ENCODE results near the gene L3MBTL2.

The L3MBTL2 gene

GRCh38 chr22:41273128-41273527 is 68.0 kb downstream of the L3MBTL2 start:
- no peak for DNase-seq (ENCODE audit: low read depth)

DNA sequence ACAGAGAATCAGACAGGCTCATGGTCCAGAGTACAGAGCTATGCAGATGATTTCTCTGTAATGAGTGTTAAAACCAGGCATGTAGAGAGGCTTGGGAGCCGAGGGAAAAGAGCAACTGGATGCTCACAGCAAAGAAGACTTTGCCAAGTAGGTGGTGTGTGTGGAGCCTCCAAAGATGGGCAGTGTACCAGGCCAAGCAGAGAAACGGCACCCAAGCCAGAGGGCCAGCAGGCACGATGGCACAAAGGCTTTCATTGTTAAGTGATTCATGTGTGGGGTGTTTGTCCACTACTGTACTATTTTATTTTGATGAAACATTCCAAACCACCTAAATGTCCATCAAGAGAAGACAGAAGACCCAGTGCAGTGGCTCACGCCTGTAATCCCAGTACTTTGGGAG is 69.7 kb downstream of the L3MBTL2 start:
- DNase-seq (ENCODE audit: low read depth) = no peak

DNA sequence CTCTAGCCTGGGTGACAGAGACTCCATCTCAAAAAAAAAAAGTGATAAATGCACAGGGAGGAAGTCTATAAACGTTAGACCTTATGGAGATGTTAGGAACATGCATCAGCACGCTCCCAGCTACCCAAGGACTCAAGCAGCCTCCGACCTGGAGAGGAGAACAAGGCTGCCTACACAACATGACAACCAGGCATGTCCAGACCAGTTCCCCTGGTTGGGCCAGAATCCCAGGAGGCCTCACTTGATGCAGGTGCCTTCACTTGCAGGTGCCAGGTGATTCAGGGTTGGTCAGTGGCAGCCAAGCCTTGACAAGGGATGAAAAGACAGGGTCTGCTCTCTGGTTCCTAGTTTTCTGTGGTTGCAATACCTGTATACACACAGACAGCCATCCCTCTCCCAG is 75.0 kb downstream of the L3MBTL2 start:
- no peak for DNase-seq (ENCODE audit: low read depth)

DNA sequence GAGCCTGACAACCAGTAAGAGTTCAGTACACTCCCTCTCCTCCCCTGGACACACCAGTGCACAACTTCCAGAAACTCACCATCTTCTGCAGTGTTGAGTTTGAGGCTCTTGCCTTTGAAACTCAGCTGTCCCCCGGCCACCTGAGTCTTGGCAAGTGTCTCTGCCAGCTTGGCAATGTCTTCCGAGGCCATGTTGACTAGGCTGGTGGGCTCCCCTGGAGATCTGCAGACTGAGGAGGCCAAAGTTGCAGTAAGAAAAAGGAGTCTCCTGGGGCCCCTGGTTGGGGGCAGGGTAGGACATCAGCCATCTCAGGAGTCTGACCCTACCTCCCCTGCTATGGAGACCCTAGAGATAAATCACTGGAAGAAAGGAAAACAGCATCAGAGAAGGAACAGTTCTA is 75.7 kb downstream of the L3MBTL2 start:
- DNase-seq (ENCODE audit: low read depth) = no peak

Data from activated T-cell treated with anti-CD3 and anti-CD28 coated beads for 1 hour (primary cell).